Measurements from ENCODE around the gene LRCH4. TPM values are rescaled to one million over a fixed set of nuclear protein-coding genes. Genes with fewer than 3 reads are reported as not detected.

LRCH4 gene
- total and polyA plus RNA-seq, 9 of the 15 experiments (the other 6 are each of a cell fraction or from before 2014, with no cell fraction given), result 0.06 to 63.3 (median 15.0) TPM

DNA sequence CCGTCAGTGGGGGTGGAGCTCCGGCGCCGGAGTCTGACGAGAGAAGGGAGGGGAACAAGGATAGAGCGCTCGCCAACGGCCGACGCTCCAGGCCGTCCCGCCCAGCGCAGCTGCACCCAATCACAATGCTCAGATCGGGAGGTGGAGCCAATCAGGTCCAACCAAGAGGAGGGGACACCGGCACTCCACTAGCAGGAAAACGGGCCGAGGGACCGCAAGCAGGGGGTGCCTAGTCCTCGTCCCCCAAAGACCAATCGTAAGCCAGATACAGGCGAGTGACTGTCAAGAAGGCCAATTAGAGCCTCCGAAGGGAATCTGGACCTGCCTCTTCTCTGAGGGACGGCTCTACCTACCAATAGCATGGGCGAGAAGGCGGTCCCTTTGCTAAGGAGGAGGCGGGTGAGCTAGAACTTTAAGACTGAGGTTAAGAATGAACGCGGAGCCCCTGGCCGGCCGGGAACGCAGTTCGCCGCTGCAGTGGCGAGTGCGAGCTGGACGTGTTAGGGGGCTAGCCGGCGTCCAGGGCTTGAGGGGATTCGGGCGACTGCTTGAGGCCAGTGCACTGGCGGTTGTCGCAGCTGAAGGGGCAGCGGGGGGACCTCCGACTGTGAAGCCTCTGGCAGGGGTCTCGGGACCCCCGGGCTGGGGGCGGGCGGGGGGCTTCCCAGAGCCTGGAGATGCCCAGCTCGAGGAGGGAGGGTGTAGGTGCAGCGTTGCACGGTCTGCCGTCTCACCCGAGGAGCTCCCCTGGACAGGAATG, 517 bp upstream of the LRCH4 start, which contains the start of gene FBXO24 (continued):
- TF ChIP-seq, protein P1, sequence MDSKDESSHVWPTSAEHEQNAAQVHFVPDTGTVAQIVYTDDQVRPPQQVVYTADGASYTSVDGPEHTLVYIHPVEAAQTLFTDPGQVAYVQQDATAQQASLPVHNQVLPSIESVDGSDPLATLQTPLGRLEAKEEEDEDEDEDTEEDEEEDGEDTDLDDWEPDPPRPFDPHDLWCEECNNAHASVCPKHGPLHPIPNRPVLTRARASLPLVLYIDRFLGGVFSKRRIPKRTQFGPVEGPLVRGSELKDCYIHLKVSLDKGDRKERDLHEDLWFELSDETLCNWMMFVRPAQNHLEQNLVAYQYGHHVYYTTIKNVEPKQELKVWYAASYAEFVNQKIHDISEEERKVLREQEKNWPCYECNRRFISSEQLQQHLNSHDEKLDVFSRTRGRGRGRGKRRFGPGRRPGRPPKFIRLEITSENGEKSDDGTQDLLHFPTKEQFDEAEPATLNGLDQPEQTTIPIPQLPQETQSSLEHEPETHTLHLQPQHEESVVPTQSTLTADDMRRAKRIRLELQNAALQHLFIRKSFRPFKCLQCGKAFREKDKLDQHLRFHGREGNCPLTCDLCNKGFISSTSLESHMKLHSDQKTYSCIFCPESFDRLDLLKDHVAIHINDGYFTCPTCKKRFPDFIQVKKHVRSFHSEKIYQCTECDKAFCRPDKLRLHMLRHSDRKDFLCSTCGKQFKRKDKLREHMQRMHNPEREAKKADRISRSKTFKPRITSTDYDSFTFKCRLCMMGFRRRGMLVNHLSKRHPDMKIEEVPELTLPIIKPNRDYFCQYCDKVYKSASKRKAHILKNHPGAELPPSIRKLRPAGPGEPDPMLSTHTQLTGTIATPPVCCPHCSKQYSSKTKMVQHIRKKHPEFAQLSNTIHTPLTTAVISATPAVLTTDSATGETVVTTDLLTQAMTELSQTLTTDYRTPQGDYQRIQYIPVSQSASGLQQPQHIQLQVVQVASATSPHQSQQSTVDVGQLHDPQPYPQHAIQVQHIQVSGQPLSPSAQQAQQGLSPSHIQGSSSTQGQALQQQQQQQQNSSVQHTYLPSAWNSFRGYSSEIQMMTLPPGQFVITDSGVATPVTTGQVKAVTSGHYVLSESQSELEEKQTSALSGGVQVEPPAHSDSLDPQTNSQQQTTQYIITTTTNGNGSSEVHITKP (IDR thresholded peaks at IDR 0.05; ENCODE audit: partially characterized antibody), result peak; percentile 99
- peak; percentile 91 to 93 for TF ChIP-seq NRF1 (conservative IDR thresholded peaks at IDR 0.05 in 1 of 2, IDR thresholded peaks at IDR 0.05 in 1 of 2)
- TF ChIP-seq ESRRA (IDR thresholded peaks at IDR 0.05; ENCODE audit: borderline replicate concordance, low read depth), result peak; percentile 81
- no peak for TF ChIP-seq ZNF212 (CRISPR knock-in tag; IDR thresholded peaks at IDR 0.05)
- TF ChIP-seq CTBP1 (IDR thresholded peaks at IDR 0.05; ENCODE audit: borderline replicate concordance), result peak; percentile 63
- TF ChIP-seq RB1 (IDR thresholded peaks at IDR 0.05; ENCODE audit: low read depth), result 0 out of 2 replicates have a peak, but pooled peaks have one; percentile 52
- TF ChIP-seq SIN3B (IDR thresholded peaks at IDR 0.05; ENCODE audit: low read depth), result peak; percentile 51; the same call in 1 of the 2 replicates
- TF ChIP-seq, protein P2, sequence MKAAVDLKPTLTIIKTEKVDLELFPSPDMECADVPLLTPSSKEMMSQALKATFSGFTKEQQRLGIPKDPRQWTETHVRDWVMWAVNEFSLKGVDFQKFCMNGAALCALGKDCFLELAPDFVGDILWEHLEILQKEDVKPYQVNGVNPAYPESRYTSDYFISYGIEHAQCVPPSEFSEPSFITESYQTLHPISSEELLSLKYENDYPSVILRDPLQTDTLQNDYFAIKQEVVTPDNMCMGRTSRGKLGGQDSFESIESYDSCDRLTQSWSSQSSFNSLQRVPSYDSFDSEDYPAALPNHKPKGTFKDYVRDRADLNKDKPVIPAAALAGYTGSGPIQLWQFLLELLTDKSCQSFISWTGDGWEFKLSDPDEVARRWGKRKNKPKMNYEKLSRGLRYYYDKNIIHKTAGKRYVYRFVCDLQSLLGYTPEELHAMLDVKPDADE (conservative IDR thresholded peaks at IDR 0.05; ENCODE audit: control insufficient read depth, low read depth, low read length), result peak; percentile 58; the same call in 1 of the 2 replicates
- TF ChIP-seq, protein P3, sequence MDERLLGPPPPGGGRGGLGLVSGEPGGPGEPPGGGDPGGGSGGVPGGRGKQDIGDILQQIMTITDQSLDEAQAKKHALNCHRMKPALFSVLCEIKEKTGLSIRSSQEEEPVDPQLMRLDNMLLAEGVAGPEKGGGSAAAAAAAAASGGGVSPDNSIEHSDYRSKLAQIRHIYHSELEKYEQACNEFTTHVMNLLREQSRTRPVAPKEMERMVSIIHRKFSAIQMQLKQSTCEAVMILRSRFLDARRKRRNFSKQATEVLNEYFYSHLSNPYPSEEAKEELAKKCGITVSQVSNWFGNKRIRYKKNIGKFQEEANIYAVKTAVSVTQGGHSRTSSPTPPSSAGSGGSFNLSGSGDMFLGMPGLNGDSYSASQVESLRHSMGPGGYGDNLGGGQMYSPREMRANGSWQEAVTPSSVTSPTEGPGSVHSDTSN (CRISPR knock-in tag; IDR thresholded peaks at IDR 0.05; ENCODE audit: low read depth), result peak; percentile 100
- TF ChIP-seq, protein P3 (tag; conservative IDR thresholded peaks at IDR 0.05; ENCODE audit: low read depth), result peak; percentile 100
- TF ChIP-seq, protein P4, sequence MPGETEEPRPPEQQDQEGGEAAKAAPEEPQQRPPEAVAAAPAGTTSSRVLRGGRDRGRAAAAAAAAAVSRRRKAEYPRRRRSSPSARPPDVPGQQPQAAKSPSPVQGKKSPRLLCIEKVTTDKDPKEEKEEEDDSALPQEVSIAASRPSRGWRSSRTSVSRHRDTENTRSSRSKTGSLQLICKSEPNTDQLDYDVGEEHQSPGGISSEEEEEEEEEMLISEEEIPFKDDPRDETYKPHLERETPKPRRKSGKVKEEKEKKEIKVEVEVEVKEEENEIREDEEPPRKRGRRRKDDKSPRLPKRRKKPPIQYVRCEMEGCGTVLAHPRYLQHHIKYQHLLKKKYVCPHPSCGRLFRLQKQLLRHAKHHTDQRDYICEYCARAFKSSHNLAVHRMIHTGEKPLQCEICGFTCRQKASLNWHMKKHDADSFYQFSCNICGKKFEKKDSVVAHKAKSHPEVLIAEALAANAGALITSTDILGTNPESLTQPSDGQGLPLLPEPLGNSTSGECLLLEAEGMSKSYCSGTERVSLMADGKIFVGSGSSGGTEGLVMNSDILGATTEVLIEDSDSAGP (CRISPR knock-in tag; IDR thresholded peaks at IDR 0.05), result peak; percentile 87
- TF ChIP-seq ZBTB7A (IDR thresholded peaks at IDR 0.05; ENCODE audit: borderline replicate concordance, control insufficient read depth, low read depth, low read length), result peak; percentile 98
- TF ChIP-seq DNMT1 (IDR thresholded peaks at IDR 0.05), result no peak

All from K562 (cell line).